Measurements from ENCODE around the gene CD34. TPM values are rescaled to one million over a fixed set of nuclear protein-coding genes. Genes with fewer than 3 reads are reported as not detected.
A peak's percentile ranks its signal among the peaks of the same experiment; 100 is the strongest.

The CD34 gene
- total and polyA plus RNA-seq, 8 donors, result 3.2 to 31.2 (median 11.6) TPM

GRCh38 chr1:207870306-207871031, 40.5 kb downstream of the CD34 start:
- Histone ChIP-seq H3K9me3 (no peaks in the 10 kb centered on the region), H3K27me3 (no peaks in the 10 kb centered on the region), H3K4me1 (peaks cover 60 to 79% (median 68%) of the 10 kb centered on the region in 4 donors), H3K36me3 (peaks cover 0 to 7% (median 4%) of the 10 kb centered on the region in 4 donors), H3K27ac (peak overlapping the region; percentile 39 to 99 (median 95)), H3K4me3 (no peak overlapping the region)
- no peak for DNase-seq
- WGBS, 5 donors, result 57 to 70% (median 66%) methylated on average over 4 of the region's 4 CpGs
- TF ChIP-seq POLR2AphosphoS5 (IDR thresholded peaks at IDR 0.05), result no peak
- TF ChIP-seq CTCF (IDR thresholded peaks at IDR 0.05), result no peak
- TF ChIP-seq POLR2A (IDR thresholded peaks at IDR 0.05), result no peak
- no peak for TF ChIP-seq EP300 (IDR thresholded peaks at IDR 0.05)
- intact Hi-C loops (cut with DNase I; ENCODE audit: low total_unique reads), result no loop called here

GRCh38 chr1:207869859-207870258, 41.1 kb downstream of the CD34 start:
- H3K4me3 ChIP-seq, result peak overlapping the region in 1 of 4 donors; percentile 84
- 30 to 72% (median 42%) methylated on average over 6 of the region's 6 CpGs for WGBS, 5 donors
- H3K27ac ChIP-seq, result peak overlapping the region; percentile 58 to 99 (median 95)
- H3K9me3 ChIP-seq, result no peaks in the 10 kb centered on the region
- no peaks in the 10 kb centered on the region for H3K27me3 ChIP-seq
- DNase-seq, result no peak
- peaks cover 64 to 84% (median 75%) of the 10 kb centered on the region in 4 donors for H3K4me1 ChIP-seq
- H3K36me3 ChIP-seq, result peaks cover 0 to 7% (median 4%) of the 10 kb centered on the region in 4 donors
- intact Hi-C loops (cut with DNase I; ENCODE audit: low total_unique reads), result loop anchor here (5.0 to 10.0 kb wide), 2 partner anchors 38 to 55 kb away; no protein-coding TSS in a partner anchor
- no peak for TF ChIP-seq POLR2A (IDR thresholded peaks at IDR 0.05)
- no peak for TF ChIP-seq CTCF (IDR thresholded peaks at IDR 0.05)
- no peak for TF ChIP-seq EP300 (IDR thresholded peaks at IDR 0.05)
- no peak for TF ChIP-seq POLR2AphosphoS5 (IDR thresholded peaks at IDR 0.05)

GRCh38 chr1:207868774-207869721, 41.9 kb downstream of the CD34 start:
- 2 to 4% (median 3%) methylated on average over 50 to 87 of the region's 87 CpGs for WGBS, 5 donors
- intact Hi-C loops (cut with DNase I; ENCODE audit: low total_unique reads), result loop anchor here (5.0 to 10.0 kb wide), 2 partner anchors 37 to 54 kb away; no protein-coding TSS in a partner anchor
- H3K36me3 ChIP-seq, result peaks cover 0 to 10% (median 5%) of the 10 kb centered on the region in 4 donors
- DNase-seq, result peak; percentile 83 to 93
- no peaks in the 10 kb centered on the region for H3K27me3 ChIP-seq
- H3K27ac ChIP-seq, result peak overlapping the region; percentile 92 to 99 (median 95)
- TF ChIP-seq POLR2AphosphoS5 (IDR thresholded peaks at IDR 0.05), result peak in 2 of 3 donors; percentile 59 to 65
- TF ChIP-seq EP300 (IDR thresholded peaks at IDR 0.05), result no peak
- peak in 5 of 7 experiments; percentile 51 to 94 (median 82) for TF ChIP-seq CTCF (IDR thresholded peaks at IDR 0.05)
- TF ChIP-seq POLR2A (IDR thresholded peaks at IDR 0.05), result no peak
- peaks cover 71 to 91% (median 81%) of the 10 kb centered on the region in 4 donors for H3K4me1 ChIP-seq
- H3K4me3 ChIP-seq, result peak overlapping the region; percentile 69 to 96 (median 82)
- H3K9me3 ChIP-seq, result no peaks in the 10 kb centered on the region

Measured in stomach (tissue), 9 donors.